Mammary epithelial cell (primary cell): ENCODE data around the gene POLR2J2.
"Not testable (repeated sequence)": the region's sequence is repeated elsewhere in the genome, so short reads cannot be mapped to it uniquely, and the experiment has no call there.

Source experiments
- CTCF ChIP-seq, 2 donors: IDR thresholded peaks in 1 of 2; conservative IDR thresholded peaks in 1 of 2; 2 replicates each; pipeline ENCODE4 v1.5.1; 2011 to 2012; ENCODE audit warnings: inconsistent platforms in 2 of 2, low read length in 2 of 2, mild to moderate bottlenecking in 2 of 2, control low read depth in 1 of 2, low read depth in 1 of 2; ENCODE audit not compliant: insufficient read depth in 1 of 2; ENCODE audit errors: extremely low read depth in 1 of 2
- EZH2 ChIP-seq: IDR thresholded peaks from 2 replicates; pipeline ENCODE4 v1.6.1; 2012; ENCODE audit warnings: low read length, inconsistent platforms, borderline replicate concordance

DNA sequence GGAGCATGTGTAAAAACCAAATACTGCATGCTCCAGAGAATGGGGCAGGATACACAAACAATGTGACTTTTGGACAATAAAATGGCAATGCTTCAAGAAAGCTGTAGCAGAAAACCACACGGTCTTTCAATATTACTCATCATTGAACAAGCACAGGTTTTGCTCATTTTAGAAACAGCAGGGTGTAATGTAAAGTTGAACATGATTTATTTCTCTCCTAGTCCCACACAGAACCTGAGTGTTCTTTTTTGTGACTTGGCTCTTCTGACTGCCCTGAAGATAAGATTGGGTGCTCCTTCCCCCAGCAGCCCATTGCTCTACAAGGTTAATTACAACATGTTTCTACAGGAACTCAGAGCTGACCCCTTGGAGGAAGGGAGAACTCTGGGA, 42.2 kb upstream of the POLR2J2 start:
- TF ChIP-seq CTCF (conservative IDR thresholded peaks at IDR 0.05 in 1 of 2, IDR thresholded peaks at IDR 0.05 in 1 of 2; ENCODE audit: extremely low read depth in 1 of 2, insufficient read depth in 1 of 2, low read depth in 1 of 2, low read length in 2 of 2); EZH2: not testable (repeated sequence)
